GM10266 (cell line): ENCODE measurements around the gene LCP2.

Experiments
- DNase-seq: peaks from one replicate; pipeline ENCODE4 v3.0.0; 2012; ENCODE audit errors: extremely low spot score
- CTCF ChIP-seq: IDR thresholded peaks from 2 replicates; pipeline ENCODE4 v1.5.1; 2012; ENCODE audit warnings: mild to moderate bottlenecking, low read depth; ENCODE audit not compliant: control insufficient read depth, insufficient read depth; ENCODE audit errors: missing control alignments

The LCP2 gene

GRCh38 chr5:170338933-170339779 is 41.6 kb upstream of the LCP2 start:
- peak; percentile 74 for DNase-seq
- peak; percentile 99 for TF ChIP-seq CTCF

GRCh38 chr5:170338291-170338690 is 40.7 kb upstream of the LCP2 start:
- no peak for TF ChIP-seq CTCF
- DNase-seq, result no peak

DNA sequence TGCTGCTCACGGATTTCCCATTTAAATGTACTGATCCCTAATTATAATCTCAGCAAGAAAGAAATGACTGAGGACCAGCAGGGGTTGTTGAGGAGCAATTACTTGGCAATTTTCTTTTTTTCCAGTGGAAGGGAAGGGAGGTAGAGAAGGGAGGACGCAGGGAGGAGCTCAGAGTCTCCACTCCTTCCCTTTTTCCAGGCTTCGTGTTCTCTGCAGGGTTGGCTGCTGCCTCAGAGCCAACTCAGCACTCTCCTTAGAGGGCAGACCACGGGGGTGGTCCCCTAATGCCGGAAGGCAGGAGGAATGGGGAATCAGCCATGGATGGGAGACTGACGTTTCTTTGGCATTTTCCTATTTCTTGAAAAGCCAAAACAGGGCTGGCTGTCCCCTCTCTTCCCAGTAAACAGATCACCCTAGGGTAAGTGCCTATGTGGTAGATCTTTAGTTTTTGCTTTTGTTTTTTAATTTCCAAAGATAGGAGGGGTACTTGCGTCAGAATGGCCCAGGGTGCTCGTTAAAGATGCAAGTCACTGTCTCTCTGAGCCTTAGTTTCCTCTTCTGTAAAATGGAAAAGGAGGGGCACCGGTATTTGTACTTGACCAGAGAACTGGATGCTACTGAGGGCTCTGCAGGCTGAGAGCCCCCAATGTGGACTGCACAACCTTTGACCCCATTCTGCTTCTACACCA is 39.6 kb upstream of the LCP2 start:
- no peak for DNase-seq
- TF ChIP-seq CTCF, result no peak

GRCh38 chr5:170336065-170336464 is 38.5 kb upstream of the LCP2 start:
- no peak for TF ChIP-seq CTCF
- no peak for DNase-seq

DNA sequence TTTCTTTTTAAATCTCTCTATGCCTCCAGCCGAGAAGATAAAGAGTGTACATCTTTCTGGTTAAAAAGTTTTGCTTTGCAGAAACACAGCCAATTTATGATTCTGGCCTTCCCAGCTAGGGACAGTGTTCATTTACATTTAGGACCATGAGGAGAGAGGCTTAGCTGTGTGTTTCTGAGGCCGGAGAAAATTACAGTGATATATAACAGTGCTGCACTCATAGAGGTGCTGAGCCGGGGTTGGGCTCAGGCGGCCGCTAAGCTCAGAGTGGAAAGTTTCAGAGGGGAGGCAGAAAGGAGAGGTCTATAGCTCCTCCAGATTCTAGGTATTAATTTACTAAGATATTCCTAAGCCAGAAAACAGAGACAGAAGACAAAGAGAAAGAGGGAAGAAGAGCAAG is 37.0 kb upstream of the LCP2 start:
- no peak for TF ChIP-seq CTCF
- no peak for DNase-seq

- no peak for TF ChIP-seq CTCF
- no peak for DNase-seq
Measured at GRCh38 chr5:170333161-170333910, 35.8 kb upstream of the LCP2 start.

DNA sequence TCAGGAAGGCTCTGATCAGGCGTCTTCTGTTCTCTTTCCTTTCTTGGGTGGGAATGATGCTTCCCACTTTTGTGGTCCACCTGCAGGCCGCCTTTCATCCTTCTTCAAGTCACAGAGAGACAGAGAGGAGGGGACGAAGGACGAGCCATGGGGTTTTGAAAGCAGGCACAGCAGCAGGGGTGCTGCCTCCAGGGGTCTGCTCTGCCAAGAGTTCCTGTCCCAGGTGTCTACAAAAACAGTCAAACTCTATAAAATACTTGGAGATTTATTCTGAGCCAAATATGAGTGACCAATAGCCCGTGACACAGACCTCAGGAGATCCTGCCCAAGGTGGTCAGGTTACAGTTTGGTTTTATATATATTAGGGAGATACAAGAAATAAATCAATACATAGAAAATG is 34.5 kb upstream of the LCP2 start:
- no peak for DNase-seq
- TF ChIP-seq CTCF, result no peak
